GM18867 (cell line): Measurements from ENCODE around the gene TSPYL1.
A peak's percentile ranks its signal among the peaks of the same experiment; 100 is the strongest.
"Not testable (repeated sequence)": the region's sequence is repeated elsewhere in the genome, so short reads cannot be mapped to it uniquely, and the experiment has no call there.

Experiments used
- ATAC-seq: cut with Tn5 transposase; IDR thresholded peaks from one replicate; pipeline ENCODE4 v1.9.1; 2021; ENCODE audit warnings: mild to moderate bottlenecking, moderate library complexity; ENCODE audit not compliant: unreplicated experiment

Gene TSPYL1

DNA sequence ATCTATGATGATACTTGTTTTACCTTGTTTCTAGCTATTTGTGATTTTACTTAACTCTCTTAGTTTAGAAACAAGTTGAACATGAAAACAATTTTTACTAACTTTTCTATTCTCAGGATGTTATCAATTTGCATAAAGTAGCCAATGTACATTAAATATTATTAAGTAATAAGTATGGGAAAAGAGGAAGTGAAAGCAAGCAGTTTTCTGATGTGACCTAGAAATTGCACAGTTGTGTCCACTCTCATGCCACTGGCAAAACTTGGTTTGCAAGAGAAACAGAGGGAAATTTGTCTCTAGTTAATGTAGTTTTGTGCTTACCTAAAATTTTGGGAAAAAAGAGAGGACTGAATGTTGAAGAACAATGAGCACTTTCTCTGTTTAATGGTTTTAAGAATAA lies 19.2 kb upstream of the TSPYL1 start:
- peak; percentile 53 for ATAC-seq

DNA sequence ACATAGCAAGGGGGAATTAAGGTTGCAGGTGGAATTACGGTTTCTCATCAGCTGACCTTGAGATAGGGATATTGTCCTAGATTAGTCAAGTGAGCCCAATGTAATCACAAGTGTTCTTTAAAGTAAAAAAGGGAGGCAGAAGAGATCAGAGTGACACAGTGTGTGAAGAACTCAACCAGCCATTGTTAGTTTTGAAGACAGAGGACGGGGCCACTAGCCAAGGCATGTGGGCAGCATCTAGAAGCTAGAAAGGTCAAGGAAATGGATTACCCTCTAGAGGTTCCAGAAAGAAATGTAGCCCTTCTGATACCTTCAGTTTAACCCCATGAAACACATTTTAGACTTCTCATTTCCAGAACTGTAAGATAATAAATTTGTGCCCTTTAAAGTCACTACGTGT lies 18.5 kb upstream of the TSPYL1 start:
- ATAC-seq, result no peak

DNA sequence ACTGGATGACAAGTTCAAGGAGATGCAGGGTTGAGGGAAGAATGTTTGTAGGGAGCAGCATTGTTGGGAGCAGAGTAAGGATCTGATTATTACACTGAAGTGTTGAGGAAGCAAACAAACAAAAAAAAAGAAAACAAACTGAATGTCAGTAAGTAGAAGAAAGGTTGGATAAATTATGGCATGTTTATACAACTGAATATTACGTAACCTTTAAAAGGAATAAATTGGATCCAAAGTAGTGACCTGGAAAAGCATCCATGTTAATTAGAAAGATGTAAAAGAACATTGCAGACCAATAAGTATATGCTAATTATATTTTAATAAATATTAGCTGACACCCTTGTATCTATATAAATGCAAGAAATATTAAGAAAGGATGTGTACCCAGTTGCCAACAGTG lies 12.8 kb upstream of the TSPYL1 start:
- ATAC-seq, result no peak

DNA sequence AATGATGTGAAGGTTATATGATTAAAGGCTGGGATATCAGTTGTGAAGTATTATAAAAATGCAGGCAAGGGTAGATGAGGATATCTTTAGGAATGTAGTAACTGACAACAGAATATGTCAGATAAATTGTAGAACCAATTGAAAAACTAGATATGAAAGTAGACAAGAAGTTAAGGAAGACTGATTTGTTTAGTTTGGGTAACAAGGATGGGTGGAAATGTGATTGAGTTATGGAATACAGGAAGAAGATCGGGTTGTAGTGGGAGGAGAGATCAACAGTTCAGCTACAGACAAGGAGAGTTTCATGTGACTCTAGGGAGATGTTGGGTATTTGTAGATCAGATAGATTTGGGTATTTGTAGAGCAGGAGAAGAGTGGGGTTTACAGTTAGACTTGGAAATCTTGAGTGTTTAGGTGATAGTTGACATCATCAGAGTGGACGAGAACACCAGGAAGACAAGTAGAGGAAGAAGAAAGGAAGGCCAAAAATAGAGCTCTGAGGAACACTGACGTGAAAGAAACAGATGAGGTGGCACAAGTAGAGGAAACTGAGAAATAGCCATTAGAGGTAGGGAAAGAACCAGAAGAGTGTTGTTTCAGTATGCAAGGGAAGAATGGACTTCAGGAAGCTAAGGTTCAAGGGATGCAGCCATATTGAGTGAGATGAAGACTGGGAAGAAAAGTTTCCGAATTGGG lies 12.1 kb upstream of the TSPYL1 start:
- ATAC-seq, result no peak

DNA sequence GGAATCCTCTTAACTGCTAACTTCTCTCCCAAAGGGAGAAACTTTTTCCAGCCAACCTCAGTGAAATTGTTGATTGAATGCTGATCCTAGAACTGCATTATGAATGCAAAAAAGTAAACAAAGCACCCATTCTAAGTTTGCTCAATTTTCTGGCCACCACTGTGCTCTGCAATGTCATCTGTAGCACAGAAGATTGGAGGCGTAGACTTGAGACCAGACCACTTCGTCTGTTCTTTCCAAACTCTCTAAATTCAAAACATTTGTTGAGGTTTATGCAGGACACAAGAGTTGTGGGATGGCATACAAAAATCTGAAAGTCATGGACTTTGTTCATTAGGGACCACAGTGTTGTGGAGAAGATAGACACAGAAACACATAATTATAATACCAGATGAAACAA lies 11.1 kb upstream of the TSPYL1 start:
- no peak for ATAC-seq

DNA sequence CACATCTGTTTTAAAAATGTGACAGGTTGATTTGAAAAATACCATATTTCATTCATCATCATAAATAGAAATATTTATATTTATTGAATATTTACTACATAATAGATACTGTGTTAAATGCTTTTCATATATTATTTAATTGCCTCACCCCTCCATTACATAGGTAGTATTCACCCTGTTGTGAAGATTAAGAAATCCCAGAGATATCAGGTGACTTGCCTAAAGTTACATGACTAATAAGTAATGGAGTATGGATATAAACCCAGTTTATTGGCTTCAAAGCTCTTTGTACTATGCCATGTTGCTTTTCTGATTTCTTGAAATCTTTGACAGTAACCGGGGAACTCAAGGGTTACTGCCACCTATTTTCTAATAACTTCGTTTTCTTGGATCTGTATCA lies 10.1 kb upstream of the TSPYL1 start:
- ATAC-seq, result no peak

DNA sequence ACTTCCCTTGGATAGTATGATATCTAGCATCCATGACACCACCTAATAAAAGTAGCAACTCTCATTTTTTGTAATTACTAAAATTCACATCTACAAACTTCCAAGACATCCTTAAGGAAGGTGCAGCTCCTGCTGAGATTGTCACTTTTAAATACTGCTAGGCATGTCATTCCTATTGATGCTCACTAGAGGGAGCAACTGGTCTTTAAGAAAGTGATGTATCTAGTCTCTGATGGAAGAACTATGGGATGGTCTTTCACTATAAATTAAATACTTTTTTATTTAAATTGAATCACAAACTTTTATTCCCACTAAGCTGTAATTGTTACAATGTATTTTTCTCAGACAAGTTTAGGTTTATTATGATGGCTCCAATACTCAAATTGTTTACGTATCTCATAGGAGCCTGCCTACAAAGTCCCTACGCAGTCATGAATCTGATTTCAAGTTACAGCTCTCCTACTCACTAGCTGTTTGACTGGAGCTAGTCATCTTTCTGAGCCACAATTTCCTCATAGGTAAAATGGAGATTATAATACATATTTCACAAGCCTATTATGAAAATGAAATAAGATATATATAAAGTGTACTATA lies 8.1 kb upstream of the TSPYL1 start:
- ATAC-seq, result no peak

DNA sequence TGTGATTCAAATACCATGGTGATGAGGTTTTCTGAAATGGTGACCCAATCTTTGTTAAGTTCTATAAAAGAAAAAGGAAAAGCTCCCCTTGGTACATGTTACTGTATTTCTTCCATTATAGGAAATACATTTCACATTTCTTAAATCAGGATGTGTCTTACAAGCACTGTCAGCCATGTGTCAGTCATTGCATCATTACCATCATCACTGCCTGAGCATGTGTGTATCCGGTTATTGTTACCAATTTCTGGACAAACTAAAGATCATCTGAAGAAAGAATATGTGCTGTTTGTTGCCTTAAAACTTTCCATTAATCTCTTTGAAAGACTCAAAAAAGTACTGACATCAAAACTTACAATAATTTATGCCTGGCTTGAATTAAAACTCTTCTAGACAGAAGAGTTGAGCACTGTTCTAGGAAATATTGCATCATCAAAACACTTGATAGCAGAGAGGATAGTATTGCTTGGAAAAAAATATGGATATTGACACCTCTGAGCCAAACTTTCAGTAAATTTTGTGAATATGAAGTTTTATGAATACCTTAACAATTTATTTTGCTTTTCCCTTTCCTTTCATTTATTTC lies 7.1 kb upstream of the TSPYL1 start:
- ATAC-seq, result no peak

DNA sequence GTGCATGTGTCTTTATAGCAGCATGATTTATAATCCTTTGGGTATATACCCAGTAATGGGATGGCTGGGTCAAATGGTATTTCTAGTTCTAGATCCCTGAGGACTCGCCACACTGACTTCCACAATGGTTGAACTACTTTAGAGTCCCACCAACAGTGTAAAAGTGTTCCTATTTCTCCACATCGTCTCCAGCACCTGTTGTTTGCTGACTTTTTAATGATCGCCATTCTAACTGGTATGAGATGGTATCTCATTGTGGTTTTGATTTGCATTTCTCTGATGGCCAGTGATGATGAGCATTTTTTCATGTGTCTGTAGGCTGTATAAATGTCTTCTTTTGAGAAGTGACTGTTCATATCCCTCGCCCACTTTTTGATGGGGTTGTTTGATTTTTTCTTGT lies 5.3 kb upstream of the TSPYL1 start:
- ATAC-seq, result not testable (repeated sequence)

DNA sequence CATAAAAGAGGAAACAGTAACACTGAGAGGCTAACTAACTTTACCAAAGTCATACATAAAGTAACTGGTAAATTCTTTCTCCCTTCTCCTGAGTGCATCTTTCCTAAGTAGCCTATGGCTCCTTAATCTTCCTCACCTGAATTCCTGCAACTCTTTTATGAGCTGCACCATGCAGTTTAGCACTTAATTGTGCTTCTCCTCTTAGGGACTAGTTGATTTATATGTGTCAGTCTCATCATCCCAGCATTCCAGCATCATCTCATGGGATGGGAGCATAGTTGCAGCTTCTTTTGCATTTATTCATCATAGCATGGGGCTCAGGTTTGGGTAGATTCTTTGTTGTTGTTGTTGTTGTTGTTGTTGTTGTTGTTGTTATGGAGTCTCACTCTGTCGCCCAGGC lies 3.5 kb upstream of the TSPYL1 start:
- ATAC-seq, result no peak

DNA sequence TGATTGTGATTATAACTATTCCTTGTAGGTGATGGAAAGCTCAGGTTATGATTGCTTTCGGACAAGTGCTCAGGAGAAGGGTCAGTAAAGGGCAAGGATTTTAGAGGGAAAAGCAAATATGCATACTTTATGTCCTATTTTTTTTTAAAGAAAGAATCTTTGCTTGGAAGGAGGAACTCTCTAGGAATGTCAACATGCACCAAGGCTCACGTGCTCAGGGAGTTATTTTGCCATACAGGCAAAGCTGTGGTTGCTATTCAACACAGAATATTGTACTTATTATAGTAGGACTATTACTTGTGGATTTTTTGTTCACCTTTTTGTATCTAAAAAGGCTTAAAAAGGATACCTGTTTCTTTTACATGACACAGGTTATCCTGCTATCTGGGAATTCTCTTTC lies 3.0 kb upstream of the TSPYL1 start:
- no peak for ATAC-seq

DNA sequence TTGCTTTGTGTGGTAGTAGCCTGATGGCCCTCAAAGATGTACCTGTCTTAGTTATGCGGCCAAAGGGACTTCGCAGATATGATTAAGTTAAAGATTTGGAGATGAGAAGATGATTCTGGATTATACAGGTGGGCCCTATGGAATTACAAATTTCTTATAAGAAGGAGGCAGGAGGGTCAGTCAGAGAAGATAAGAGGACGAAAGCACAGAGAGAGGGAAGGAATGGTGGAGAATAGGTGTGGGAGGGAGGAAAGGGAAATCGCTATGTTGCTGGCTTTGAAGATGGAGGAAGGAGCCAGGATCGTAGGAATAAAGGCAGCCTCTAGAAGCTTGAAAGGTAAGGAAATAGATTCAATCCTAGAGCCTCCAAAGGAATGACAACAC lies 1.2 kb upstream of the TSPYL1 start:
- no peak for ATAC-seq

DNA sequence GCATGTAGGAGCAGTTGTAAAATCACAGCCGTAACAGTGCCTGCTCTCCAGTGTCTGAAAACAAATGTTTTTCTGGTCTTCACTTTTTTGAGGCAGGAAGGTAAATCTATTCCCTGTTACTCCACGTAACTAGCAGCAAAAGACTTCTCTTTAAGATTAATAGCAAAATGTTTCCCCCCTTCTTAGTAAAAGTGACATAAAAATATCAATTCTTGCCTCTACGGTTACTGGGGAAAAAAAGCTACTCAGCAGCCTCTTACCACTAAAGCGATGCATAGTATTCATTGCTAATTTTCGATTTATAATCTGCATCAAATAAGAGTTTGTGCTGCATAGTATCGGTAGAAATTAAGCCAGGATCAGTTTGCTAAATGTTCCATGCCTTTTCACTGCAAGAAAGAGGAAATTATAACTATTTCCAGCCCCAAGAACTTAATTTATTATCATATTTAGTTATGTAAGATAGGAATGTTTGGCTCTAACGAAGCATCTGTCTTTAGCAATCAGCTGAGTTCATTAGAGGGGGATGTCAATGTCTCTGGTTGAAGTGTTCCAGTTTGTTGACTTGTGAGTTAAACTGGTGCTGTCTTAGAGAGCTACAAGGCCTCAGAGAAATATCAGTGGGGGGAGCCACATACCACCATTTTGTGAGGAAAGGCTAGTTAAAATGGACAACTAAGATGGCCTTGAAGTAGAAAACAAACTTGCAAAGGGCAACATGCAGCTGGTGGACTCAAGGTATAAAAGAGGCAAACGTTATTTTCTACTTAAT lies 617 bp upstream of the TSPYL1 start:
- no peak for ATAC-seq

DNA sequence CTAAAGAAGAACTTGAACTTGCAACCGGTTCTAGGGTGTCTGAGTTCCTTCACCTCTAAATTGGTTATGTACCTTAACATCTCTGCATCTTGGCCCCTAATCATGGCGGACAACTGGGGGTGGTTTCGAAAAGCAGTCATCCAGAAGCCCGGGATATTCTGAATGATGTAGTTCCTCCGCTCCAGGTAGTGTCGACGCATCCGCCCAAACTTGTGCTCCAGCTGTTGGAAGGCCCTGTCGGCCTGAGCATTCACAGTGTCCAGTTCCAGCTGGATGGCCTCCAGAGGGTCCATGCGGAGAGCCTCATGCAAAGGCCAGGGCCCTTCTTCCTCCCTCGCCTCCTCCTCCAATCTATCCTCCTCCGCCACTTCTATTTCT lies 887 bp downstream of the TSPYL1 start:
- peak; percentile 4 for ATAC-seq

DNA sequence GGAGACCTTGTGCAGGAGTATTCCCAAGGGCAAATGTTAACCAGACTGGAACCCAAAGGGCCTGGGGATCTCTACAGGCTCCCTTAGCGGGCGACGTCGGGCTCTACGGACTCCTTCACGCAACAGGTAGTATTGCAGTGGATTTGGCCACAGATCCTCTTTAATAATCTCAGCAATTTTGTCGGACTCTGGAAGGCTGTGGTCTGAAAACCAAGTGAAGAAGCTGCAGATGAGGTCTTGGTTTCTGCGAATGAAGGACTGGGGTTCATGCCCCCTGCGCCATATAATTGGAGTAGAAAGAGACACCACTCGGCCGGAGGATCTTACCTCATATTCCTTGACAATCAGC lies 1.3 kb downstream of the TSPYL1 start:
- no peak for ATAC-seq

DNA sequence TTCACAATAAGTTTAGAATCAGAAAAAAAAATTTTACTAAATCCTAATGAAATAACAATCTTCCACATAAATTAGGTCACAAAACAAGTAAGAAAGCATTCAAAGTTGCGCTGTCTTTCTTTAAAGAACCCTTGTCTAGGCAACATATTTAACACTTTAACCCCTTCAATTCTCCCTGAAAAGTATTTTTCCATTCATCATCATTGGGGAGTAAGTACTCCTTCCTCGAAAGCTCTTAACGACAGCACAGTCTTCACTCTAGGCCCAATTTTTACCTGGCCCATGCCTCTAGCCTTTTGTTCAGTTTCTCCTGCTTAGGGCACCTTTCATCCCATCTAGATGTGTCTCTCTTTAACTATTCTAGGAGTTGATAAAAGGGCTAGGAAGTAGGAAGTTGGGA lies 2.6 kb downstream of the TSPYL1 start:
- no peak for ATAC-seq

DNA sequence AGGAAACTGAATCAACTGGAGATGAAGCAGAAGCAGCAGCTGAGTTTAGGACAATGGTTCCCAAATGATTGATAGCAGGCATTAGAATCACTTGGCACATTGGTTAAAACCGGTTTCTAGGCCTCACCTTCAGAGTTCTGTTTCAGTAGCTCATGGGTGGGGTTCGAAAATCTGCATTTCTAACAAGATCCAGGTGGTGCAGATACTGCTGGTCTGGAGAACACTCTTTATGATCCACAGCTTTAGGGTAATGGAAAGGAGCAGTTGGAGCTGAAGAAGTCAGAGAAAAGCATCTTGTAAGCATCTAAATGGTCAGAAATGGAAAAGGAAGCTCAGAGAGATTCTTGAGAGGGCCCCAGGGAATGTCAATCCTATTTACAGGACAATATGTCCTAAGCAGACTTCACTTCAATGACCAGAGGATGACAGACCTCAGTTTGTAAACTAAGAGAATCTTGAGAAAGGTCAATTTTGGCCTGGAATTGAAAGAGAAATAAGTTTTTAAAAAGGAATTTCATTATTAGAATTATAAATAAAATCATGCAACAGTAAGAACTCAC lies 8.5 kb downstream of the TSPYL1 start:
- no peak for ATAC-seq

DNA sequence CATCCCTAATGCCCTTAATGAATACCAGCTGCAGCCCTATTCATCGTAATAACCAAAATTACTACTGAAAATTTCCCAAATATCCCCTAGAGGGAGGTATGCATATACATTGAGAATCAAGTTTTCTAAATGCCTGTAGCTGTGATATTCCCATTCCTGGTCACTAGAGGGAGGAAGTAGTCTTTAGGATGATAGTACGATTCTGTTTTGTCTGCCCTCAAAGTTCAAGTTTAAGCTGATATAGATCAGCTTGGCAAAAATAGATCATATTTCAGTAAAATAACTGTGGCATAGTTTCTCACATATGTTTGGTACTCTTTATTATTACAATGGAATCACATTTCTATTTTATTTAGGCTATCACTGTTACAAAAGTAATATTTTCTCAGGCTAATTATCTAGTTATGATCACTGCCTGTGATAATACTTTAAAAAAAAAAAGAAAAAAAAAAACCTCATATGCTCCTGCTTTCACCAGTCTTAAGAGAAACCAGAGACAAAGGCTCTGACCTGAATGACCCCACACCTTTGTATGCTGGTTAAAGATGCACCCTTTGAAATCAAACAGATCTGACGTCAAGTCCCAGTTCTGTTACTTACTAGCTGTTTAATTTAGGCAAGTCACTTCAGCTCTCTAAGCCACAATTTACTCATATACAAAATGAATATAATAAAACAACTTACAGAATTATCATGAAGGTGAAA lies 11.0 kb downstream of the TSPYL1 start:
- ATAC-seq, result peak; percentile 83

DNA sequence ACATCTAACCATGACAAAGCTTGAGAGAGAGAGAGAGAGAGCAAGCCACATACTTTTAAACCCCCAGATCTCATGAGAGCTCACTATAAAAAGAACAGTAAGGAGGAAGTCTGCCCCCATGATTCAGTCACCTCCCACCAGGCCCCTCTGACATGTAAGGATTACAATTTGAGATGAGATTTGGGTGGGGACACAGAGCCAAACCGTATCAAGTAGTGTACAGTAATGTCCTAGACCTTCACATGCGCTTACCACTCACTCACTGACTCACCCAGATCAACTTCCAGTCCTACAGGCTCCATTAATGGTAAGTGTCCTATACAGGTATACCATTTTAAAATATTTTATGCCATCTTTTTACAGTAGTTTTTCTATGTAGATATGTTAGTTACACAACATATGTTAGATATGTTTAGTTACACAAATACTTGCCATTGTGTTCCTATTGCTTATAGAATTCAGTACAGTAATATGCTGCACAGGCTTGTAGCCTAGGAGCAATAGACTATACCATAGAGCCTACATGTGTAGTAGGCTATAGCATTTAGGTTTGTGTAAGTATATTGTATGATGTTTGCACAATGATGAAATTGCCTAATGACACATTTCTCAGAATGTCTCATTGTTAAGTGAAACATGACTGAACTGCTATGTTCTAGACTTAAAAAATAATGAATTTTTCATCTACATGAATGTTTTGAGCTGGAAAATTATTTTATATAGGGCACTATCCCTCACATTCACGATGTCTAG lies 11.7 kb downstream of the TSPYL1 start:
- peak; percentile 12 for ATAC-seq

DNA sequence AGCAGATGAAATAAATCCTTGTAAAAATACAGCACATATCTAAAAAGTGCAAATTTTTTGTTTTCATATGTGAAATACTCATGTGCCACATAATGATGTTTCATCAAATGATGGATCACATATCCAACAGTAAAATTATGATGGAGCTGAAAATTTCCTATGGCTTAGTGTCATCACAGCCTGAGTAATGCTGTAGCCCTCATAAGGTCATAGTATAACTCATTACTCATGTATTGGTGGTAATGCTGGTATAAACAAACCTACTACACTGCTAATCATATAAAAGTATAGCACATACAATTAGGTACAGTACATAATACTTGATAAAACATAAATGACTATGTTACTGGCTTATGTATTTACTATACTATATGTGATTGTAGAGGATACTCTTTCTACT lies 12.9 kb downstream of the TSPYL1 start:
- no peak for ATAC-seq
